SK-N-SH (cell line): ENCODE data around the gene BUB1. TPM values are rescaled to one million over a fixed set of nuclear protein-coding genes. Genes with fewer than 3 reads are reported as not detected.

ENCODE experiments used
- CTCF ChIA-PET: fragments of 300-600, 350-600 bp; formaldehyde crosslinking; extraction: SDS; loops from one replicate; lab custom pipeline; 2021; lab: Yijun Ruan, JAX
- POLR2A ChIA-PET: fragments of 350-600 bp; sonication (Branson Sonifier 250); formaldehyde crosslinking; extraction: SDS; loops from one replicate; lab custom pipeline; 2020; ENCODE audit warnings: antibody characterized with exemption, inconsistent platforms; lab: Yijun Ruan, JAX
- DNase-seq: peaks from one replicate; pipeline ENCODE4 v3.0.0; 2012
- H2AFZ ChIP-seq: fragments of 200-600 bp; sonication (generic); 2 replicates; pipeline ENCODE4 v1.8.1; 2016; ENCODE audit warnings: antibody characterized with exemption, mild to moderate bottlenecking, low read depth
- H3F3A ChIP-seq: fragments of 200-600 bp; sonication (generic); replicated peaks from 2 replicates; pipeline ENCODE3; 2016; ENCODE audit warnings: antibody characterized with exemption, mild to moderate bottlenecking; ENCODE audit not compliant: insufficient read depth
- H3K27ac ChIP-seq, 2 experiments: fragments of 200-500 bp in 1 of 2; fragments of 200-600 bp in 1 of 2; sonication (Bioruptor generic) in 1 of 2; sonication (generic), shearing (Covaris generic) in 1 of 2; 2 replicates each; pipeline versions ENCODE4 v1.5.1 to v1.6.1; 2014 to 2016; ENCODE audit warnings: low read depth in 2 of 2, inconsistent platforms in 1 of 2, low read length in 1 of 2, mild to moderate bottlenecking in 1 of 2, mixed read lengths in 1 of 2
- H3K27me3 ChIP-seq: fragments of 200-600 bp; sonication (generic), shearing (Covaris generic); 2 replicates; pipeline ENCODE4 v1.6.1; 2016; ENCODE audit warnings: mixed run types; ENCODE audit not compliant: insufficient read depth
- H3K36me3 ChIP-seq, 2 experiments: fragments of 200-500 bp in 1 of 2; fragments of 200-600 bp in 1 of 2; sonication (Bioruptor generic) in 1 of 2; sonication (generic) in 1 of 2; replicated peaks in 1 of 2; 2 replicates each; pipeline versions ENCODE3 to v1.5.1; 2014 to 2016; ENCODE audit warnings: low read length in 1 of 2, mild to moderate bottlenecking in 1 of 2; ENCODE audit not compliant: insufficient read depth in 2 of 2, control insufficient read depth in 1 of 2
- H3K4me1 ChIP-seq, 2 experiments: fragments of 200-500 bp in 1 of 2; fragments of 200-600 bp in 1 of 2; sonication (Bioruptor generic) in 1 of 2; sonication (generic), shearing (Covaris generic) in 1 of 2; 2 replicates each; pipeline versions ENCODE4 v1.5.1 to v1.6.1; 2014 to 2016; ENCODE audit warnings: low read depth in 1 of 2, low read length in 1 of 2, mixed run types in 1 of 2; ENCODE audit not compliant: insufficient read depth in 2 of 2, control insufficient read depth in 1 of 2
- H3K4me2 ChIP-seq: fragments of 200-600 bp; sonication (generic), shearing (Covaris generic); 2 replicates; pipeline ENCODE4 v1.6.1; 2017; ENCODE audit warnings: mixed run types
- H3K4me3 ChIP-seq, 2 experiments: fragments of 200-500 bp in 1 of 2; fragments of 200-600 bp in 1 of 2; sonication (Bioruptor generic) in 1 of 2; sonication (generic), shearing (Covaris generic) in 1 of 2; 2 replicates each; pipeline versions ENCODE4 v1.5.1 to v1.8.1; 2014 to 2016; ENCODE audit warnings: low read depth in 2 of 2, inconsistent platforms in 1 of 2, low read length in 1 of 2, mild to moderate bottlenecking in 1 of 2, mixed read lengths in 1 of 2, moderate library complexity in 1 of 2
- H3K79me2 ChIP-seq: fragments of 200-600 bp; sonication (generic); 2 replicates; pipeline ENCODE4 v1.8.1; 2017; ENCODE audit warnings: mild to moderate bottlenecking; ENCODE audit not compliant: insufficient read depth
- H3K9ac ChIP-seq: fragments of 200-600 bp; sonication (generic); 2 replicates; pipeline ENCODE4 v1.6.1; 2017; ENCODE audit warnings: mixed run types
- H3K9me2 ChIP-seq: fragments of 200-600 bp; sonication (generic); 2 replicates; pipeline ENCODE4 v1.6.1; 2017; ENCODE audit warnings: mixed run types
- H3K9me3 ChIP-seq: fragments of 200-600 bp; sonication (generic); 2 replicates; pipeline ENCODE4 v1.6.1; 2017; ENCODE audit warnings: mixed run types, mild to moderate bottlenecking, moderate library complexity
- H4K20me1 ChIP-seq: fragments of 200-600 bp; sonication (generic); 2 replicates; pipeline ENCODE4 v1.6.1; 2017; ENCODE audit warnings: mild to moderate bottlenecking, mixed run types; ENCODE audit not compliant: insufficient read depth
- CHD2 ChIP-seq: fragments of 150-350 bp; IDR thresholded peaks from 2 replicates; pipeline ENCODE4 v1.6.1; 2018; ENCODE audit warnings: low read length; ENCODE audit not compliant: partially characterized antibody
- EP300 ChIP-seq, 2 experiments: IDR thresholded peaks; 2 replicates each; pipeline versions ENCODE4 v1.4.0 to v1.6.1; 2012; ENCODE audit warnings: borderline replicate concordance in 1 of 2, low read depth in 1 of 2, low read length in 1 of 2
- EZH2phosphoT487 ChIP-seq: fragments of 200-600 bp; sonication (generic); IDR thresholded peaks from 2 replicates; pipeline ENCODE4 v1.6.1; 2017; ENCODE audit warnings: low read depth, mixed run types, mild to moderate bottlenecking, antibody characterized with exemption, moderate library complexity, borderline replicate concordance
- FOXM1 ChIP-seq: IDR thresholded peaks from 2 replicates; pipeline ENCODE4 v1.4.0; 2012; ENCODE audit warnings: low read depth, mild to moderate bottlenecking
- MXI1 ChIP-seq: IDR thresholded peaks from 2 replicates; pipeline ENCODE4 v1.6.1; 2012; ENCODE audit warnings: mild to moderate bottlenecking, low read depth, low read length, improper control_type of control experiment
- NFIC ChIP-seq: IDR thresholded peaks from 2 replicates; pipeline ENCODE4 v1.4.0; 2012; ENCODE audit warnings: borderline replicate concordance
- NRF1 ChIP-seq: IDR thresholded peaks from 2 replicates; pipeline ENCODE4 v1.6.1; 2012; ENCODE audit warnings: low read depth, mild to moderate bottlenecking, low read length
- POLR2AphosphoS5 ChIP-seq: IDR thresholded peaks from 2 replicates; pipeline ENCODE4 v1.6.1; 2012; ENCODE audit warnings: low read depth, low read length
- RCOR1 ChIP-seq: fragments of 150-350 bp; IDR thresholded peaks from 2 replicates; pipeline ENCODE4 v1.6.1; 2017; ENCODE audit warnings: antibody characterized with exemption, low read length
- RFX5 ChIP-seq: IDR thresholded peaks from 2 replicates; pipeline ENCODE4 v1.6.1; 2012; ENCODE audit warnings: mild to moderate bottlenecking, improper control_type of control experiment, low read length
- SIN3A ChIP-seq: IDR thresholded peaks from 2 replicates; pipeline ENCODE4 v1.6.1; 2012; ENCODE audit warnings: low read depth, mild to moderate bottlenecking, low read length, moderate library complexity, borderline replicate concordance
- TAF1 ChIP-seq: IDR thresholded peaks from 2 replicates; pipeline ENCODE4 v1.6.1; 2012; ENCODE audit warnings: low read depth, mild to moderate bottlenecking, low read length, moderate library complexity, borderline replicate concordance
- TCF12 ChIP-seq: IDR thresholded peaks from 2 replicates; pipeline ENCODE4 v1.4.0; 2012
- WGBS: methylation state at CpG from one replicate; pipeline ENCODE4 v1.1.6; 2017; ENCODE audit warnings: low lambda C conversion rate; 5-methylcytosine and 5-hydroxymethylcytosine counted together
- polyA plus RNA-seq, 3 experiments: library from polyadenylated mRNA; depleted of rRNA; stranded (reverse); fragments of >200 nt; gene quantifications; 2 replicates each; pipeline ENCODE4 v1.2.3, GENCODE V29; 2012
- TF ChIP-seq, protein P1 (sequence below): fragments of 150-350 bp; IDR thresholded peaks from 2 replicates; pipeline ENCODE4 v1.6.1; 2016; ENCODE audit warnings: mild to moderate bottlenecking, low read depth, low read length
- TF ChIP-seq, protein P2 (sequence below): IDR thresholded peaks from 2 replicates; pipeline ENCODE4 v1.4.0; 2012; ENCODE audit warnings: low read depth

The BUB1 gene
- 9.0 and 10.9 TPM in 2 replicates for polyA plus RNA-seq (2012; rRNA removed)
- 10.9 and 11.8 TPM in 2 replicates for polyA plus RNA-seq (2012; cell fraction: cytosol; rRNA removed)
- polyA plus RNA-seq (2012; cell fraction: nucleus; rRNA removed), result 7.4 and 14.8 TPM in 2 replicates

DNA sequence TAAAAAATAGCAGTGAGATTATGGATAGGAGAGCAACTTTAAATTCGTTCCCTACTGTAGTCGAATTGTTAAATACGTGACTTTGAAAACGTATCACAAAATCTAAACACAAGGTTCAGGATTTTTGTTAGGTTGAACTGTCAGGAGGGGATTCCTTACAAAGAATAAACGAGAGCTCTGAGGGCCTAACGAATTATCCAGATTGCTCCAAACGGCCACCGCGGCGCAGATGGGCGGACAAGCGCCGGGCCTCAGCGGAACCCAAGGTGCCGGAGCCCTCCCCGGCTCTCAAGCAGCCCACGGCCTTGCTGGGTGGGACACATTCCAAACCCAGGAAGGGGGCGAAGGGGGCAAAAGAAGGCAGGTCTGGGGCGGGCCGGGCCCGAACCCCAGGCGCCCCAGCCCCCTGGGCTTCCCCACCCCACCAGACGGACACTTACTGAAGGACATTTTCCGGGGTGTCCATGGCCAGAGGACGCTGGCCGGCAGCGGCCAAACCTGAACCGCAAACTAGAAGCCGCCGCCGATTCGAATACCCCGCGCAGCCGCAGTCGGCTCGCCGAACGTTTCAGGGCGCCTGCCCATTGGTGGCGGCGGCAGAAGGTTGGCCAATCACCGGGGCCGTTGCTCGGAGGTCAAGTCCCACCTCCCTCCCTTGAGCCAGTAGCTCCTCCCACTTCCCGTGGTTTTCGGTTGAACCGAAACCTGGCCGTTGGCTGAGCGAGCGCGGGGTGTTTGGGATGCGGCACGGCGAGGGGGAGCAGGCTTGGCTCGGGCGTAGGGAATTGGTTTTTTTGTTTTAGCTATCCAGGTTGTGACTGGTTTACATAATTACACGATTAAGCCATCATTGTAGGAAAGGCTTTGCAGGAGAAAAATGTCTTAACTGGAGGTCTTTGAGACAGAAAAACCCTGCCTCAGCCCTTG lies at the start of gene BUB1:
Gene BUB1, minus strand, starts transcription at position 534 of the 927 bp plus-strand sequence. Its CDS starts 68 bp downstream, at position 466.
- no peaks in the 10 kb centered on the region for H3K27me3 ChIP-seq
- peak; percentile 99 for DNase-seq
- peaks cover 16% of the 10 kb centered on the region for H3F3A ChIP-seq
- H3K27ac ChIP-seq, result peak within 1 kb of the TSS; percentile 85 to 94
- CTCF ChIA-PET, result interaction anchor here (0.8 to 1.2 kb wide), 3 partner anchors 10 to 78 kb away, joined by 3 to 5 read pairs (median 3); no protein-coding TSS in a partner anchor
- peaks cover 6 to 16% of the 10 kb centered on the region in 2 experiments for H3K4me1 ChIP-seq
- peak within 1 kb of the TSS; percentile 85 to 94 for H3K4me3 ChIP-seq
- peak within 1 kb of the TSS; percentile 88 for H2AFZ ChIP-seq
- under 1% methylated on average over 22 of the region's 58 CpGs for WGBS
- H4K20me1 ChIP-seq, result no peaks in the 10 kb centered on the region; the same call in 1 of the 2 replicates
- H3K36me3 ChIP-seq, result peaks cover 0 to 6% of the 10 kb centered on the region in 2 experiments
- TF ChIP-seq NFIC (peak; percentile 7; the same call in 1 of the 2 replicates), POLR2AphosphoS5 (peak; percentile 96), RFX5 (no peak), NRF1 (peak; percentile 79), EZH2phosphoT487 (no peak), EP300 (IDR thresholded peaks at IDR 0.05; ENCODE audit: borderline replicate concordance in 1 of 2, low read depth in 1 of 2, low read length in 1 of 2) (0 out of 4 replicates have a peak, but pooled peaks of 1 of the 2 experiments have one; percentile 3), FOXM1 (peak; percentile 64; the same call in 1 of the 2 replicates), TCF12 (no peak), MXI1 (peak; percentile 90), RCOR1 (no peak), CHD2 (peak; percentile 94), SIN3A (peak; percentile 90; the same call in 1 of the 2 replicates), TAF1 (peak; percentile 74)
- TF ChIP-seq, protein P1, sequence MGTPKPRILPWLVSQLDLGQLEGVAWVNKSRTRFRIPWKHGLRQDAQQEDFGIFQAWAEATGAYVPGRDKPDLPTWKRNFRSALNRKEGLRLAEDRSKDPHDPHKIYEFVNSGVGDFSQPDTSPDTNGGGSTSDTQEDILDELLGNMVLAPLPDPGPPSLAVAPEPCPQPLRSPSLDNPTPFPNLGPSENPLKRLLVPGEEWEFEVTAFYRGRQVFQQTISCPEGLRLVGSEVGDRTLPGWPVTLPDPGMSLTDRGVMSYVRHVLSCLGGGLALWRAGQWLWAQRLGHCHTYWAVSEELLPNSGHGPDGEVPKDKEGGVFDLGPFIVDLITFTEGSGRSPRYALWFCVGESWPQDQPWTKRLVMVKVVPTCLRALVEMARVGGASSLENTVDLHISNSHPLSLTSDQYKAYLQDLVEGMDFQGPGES, result peak; percentile 69
- TF ChIP-seq, protein P2, sequence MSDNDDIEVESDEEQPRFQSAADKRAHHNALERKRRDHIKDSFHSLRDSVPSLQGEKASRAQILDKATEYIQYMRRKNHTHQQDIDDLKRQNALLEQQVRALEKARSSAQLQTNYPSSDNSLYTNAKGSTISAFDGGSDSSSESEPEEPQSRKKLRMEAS, result peak; percentile 63
- peak within 1 kb of the TSS; percentile 84 for H3K9ac ChIP-seq
- no peaks in the 10 kb centered on the region for H3K9me3 ChIP-seq
- H3K4me2 ChIP-seq, result peak within 1 kb of the TSS; percentile 98
- H3K79me2 ChIP-seq, result peaks cover 49% of the 10 kb centered on the region
- POLR2A ChIA-PET, result no interaction called here
- H3K9me2 ChIP-seq, result no peaks in the 10 kb centered on the region
